ENCODE measurements around the gene MTG1.
A peak's percentile ranks its signal among the peaks of the same experiment; 100 is the strongest.
"Not testable (repeated sequence)": the region's sequence is repeated elsewhere in the genome, so short reads cannot be mapped to it uniquely, and the experiment has no call there.

The MTG1 gene

GRCh38 chr10:133465191-133465949 is 71.4 kb downstream of the MTG1 start:
- TF ChIP-seq SP1 (IDR thresholded peaks at IDR 0.05), result no peak
- TF ChIP-seq SUZ12 (IDR thresholded peaks at IDR 0.05), result no peak
- TF ChIP-seq ZNF384 (IDR thresholded peaks at IDR 0.05), result no peak
- TF ChIP-seq BHLHE40 (IDR thresholded peaks at IDR 0.05; ENCODE audit: borderline replicate concordance), result no peak
- no peak for TF ChIP-seq ARNT (IDR thresholded peaks at IDR 0.05)
- TF ChIP-seq L3MBTL2 (conservative IDR thresholded peaks at IDR 0.05), result no peak
- TF ChIP-seq CTBP1 (IDR thresholded peaks at IDR 0.05; ENCODE audit: borderline replicate concordance), result no peak
- no peak for TF ChIP-seq FOXK2 (IDR thresholded peaks at IDR 0.05)
- TF ChIP-seq FOXM1 (IDR thresholded peaks at IDR 0.05; ENCODE audit: borderline replicate concordance), result no peak
- no peak for TF ChIP-seq ELF4 (IDR thresholded peaks at IDR 0.05)
- no peak for TF ChIP-seq HDGF (IDR thresholded peaks at IDR 0.05; ENCODE audit: borderline replicate concordance)
- TF ChIP-seq TARDBP (IDR thresholded peaks at IDR 0.05), result no peak
- no peak for TF ChIP-seq NFRKB (IDR thresholded peaks at IDR 0.05)
- TF ChIP-seq, protein P1, sequence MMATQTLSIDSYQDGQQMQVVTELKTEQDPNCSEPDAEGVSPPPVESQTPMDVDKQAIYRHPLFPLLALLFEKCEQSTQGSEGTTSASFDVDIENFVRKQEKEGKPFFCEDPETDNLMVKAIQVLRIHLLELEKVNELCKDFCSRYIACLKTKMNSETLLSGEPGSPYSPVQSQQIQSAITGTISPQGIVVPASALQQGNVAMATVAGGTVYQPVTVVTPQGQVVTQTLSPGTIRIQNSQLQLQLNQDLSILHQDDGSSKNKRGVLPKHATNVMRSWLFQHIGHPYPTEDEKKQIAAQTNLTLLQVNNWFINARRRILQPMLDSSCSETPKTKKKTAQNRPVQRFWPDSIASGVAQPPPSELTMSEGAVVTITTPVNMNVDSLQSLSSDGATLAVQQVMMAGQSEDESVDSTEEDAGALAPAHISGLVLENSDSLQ (IDR thresholded peaks at IDR 0.05), result no peak
- TF ChIP-seq LEF1 (IDR thresholded peaks at IDR 0.05; ENCODE audit: borderline replicate concordance), result no peak
- TF ChIP-seq FOXA1 (IDR thresholded peaks at IDR 0.05), result no peak
- ChIA-PET POLR2A (no interaction called here), CTCF (no interaction called here)
- no peak for DNase-seq (ENCODE audit: extremely low spot score)

DNA sequence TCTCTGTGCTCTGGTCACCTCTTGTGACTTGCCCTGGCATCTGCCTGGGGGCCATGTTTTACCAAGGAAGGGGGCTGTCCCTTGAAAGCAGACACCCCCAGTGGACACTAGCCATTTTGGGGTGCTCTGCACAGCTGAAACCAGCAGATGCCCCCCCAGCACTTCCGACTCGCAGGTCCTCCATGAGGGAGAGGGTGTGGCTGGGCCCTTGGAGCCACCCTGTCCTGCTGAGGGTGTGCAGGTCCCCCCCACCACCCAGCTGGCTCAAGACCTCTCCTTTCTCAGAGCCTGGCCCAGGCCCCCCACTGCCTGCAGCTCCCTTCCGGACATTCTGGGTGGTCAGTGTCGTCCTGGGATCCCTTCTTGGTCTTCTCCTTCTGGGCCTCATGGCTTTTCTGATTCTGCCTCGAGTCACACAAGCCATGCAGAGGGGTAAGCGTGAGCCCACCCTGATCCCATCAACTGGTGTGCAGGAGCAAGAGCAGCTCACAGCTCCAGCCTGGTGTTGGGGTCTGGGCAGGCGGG is 72.1 kb downstream of the MTG1 start:
- DNase-seq (ENCODE audit: extremely low spot score), result peak; percentile 4
- no peak for TF ChIP-seq SUZ12 (IDR thresholded peaks at IDR 0.05)
- no peak for TF ChIP-seq HDGF (IDR thresholded peaks at IDR 0.05; ENCODE audit: borderline replicate concordance)
- TF ChIP-seq TARDBP (IDR thresholded peaks at IDR 0.05), result no peak
- no peak for TF ChIP-seq LEF1 (IDR thresholded peaks at IDR 0.05; ENCODE audit: borderline replicate concordance)
- no peak for TF ChIP-seq FOXA1 (IDR thresholded peaks at IDR 0.05)
- TF ChIP-seq NFRKB (IDR thresholded peaks at IDR 0.05), result no peak
- TF ChIP-seq SP1 (IDR thresholded peaks at IDR 0.05), result no peak
- CTCF ChIA-PET, result no interaction called here
- POLR2A ChIA-PET, result no interaction called here

GRCh38 chr10:133466683-133467275 is 72.8 kb downstream of the MTG1 start:
- TF ChIP-seq FOXM1 (IDR thresholded peaks at IDR 0.05; ENCODE audit: borderline replicate concordance) (no peak), CTBP1 (IDR thresholded peaks at IDR 0.05; ENCODE audit: borderline replicate concordance) (no peak), L3MBTL2 (conservative IDR thresholded peaks at IDR 0.05) (no peak)
- POLR2A ChIA-PET, result no interaction called here
- CTCF ChIA-PET, result no interaction called here
- peak; percentile 3 for DNase-seq (ENCODE audit: extremely low spot score)

DNA sequence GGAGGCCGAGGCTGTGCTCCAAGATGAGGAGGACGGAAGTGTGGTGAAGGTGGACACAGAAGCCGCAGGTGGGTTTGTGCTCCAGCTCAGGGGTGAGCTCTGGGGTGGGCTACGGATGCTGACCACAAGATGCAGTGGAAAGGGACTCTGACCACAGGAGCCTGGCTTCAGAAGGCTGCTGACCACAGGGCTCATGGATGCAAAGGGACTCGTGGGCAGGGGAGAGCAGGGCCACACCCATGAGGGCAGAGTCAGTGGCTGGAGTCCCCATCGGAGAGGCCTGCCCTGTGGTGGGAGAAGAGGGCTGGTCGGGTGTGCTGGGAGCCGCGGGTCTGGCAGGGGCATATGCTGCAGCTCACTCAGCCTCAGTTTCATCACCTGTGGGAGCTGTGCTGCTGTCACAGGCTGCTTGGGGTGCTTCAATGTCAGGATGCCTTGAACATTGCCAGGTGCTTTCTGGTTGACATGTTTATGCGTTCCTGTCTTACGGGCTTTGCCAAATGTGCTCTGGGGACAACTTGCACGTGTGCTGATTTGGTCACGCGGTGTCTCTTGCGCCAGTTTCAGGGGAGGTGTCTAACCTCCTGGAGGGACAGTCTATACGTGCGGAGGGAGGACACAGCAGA is 73.4 kb downstream of the MTG1 start:
- ChIA-PET POLR2A (no interaction called here), CTCF (no interaction called here)
- TF ChIP-seq BHLHE40 (IDR thresholded peaks at IDR 0.05; ENCODE audit: borderline replicate concordance), result no peak
- TF ChIP-seq L3MBTL2 (conservative IDR thresholded peaks at IDR 0.05), result no peak
- TF ChIP-seq, protein P1 (IDR thresholded peaks at IDR 0.05), result no peak
- TF ChIP-seq FOXK2 (IDR thresholded peaks at IDR 0.05), result no peak
- TF ChIP-seq SP1 (IDR thresholded peaks at IDR 0.05), result no peak
- no peak for TF ChIP-seq SUZ12 (IDR thresholded peaks at IDR 0.05)
- no peak for TF ChIP-seq ZNF384 (IDR thresholded peaks at IDR 0.05)
- no peak for TF ChIP-seq FOXM1 (IDR thresholded peaks at IDR 0.05; ENCODE audit: borderline replicate concordance)
- TF ChIP-seq CTBP1 (IDR thresholded peaks at IDR 0.05; ENCODE audit: borderline replicate concordance), result no peak
- no peak for TF ChIP-seq LEF1 (IDR thresholded peaks at IDR 0.05; ENCODE audit: borderline replicate concordance)
- TF ChIP-seq FOXA1 (IDR thresholded peaks at IDR 0.05), result no peak
- TF ChIP-seq TARDBP (IDR thresholded peaks at IDR 0.05), result no peak
- no peak for TF ChIP-seq ARNT (IDR thresholded peaks at IDR 0.05)
- peak; percentile 5 for DNase-seq (ENCODE audit: extremely low spot score)

DNA sequence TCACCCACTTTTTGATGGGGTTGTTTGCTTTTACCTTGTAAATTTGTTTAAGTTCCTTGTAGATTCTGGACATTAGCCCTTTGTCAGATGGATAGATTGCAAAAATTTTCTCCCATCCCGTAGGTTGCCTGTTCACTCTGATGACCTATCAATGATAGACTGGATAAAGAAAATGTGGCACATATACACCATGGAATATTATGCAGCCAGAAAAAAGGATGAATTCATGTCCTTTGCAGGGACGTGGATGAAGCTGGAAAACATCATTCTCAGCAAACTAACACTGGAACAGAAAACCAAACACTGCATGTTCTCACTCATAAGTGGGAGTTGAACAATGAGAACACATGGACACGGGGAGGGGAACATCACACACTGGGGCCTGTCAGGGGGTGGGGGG is 75.2 kb downstream of the MTG1 start:
- CTCF ChIA-PET; DNase-seq (ENCODE audit: extremely low spot score); POLR2A ChIA-PET: not testable (repeated sequence)

DNA sequence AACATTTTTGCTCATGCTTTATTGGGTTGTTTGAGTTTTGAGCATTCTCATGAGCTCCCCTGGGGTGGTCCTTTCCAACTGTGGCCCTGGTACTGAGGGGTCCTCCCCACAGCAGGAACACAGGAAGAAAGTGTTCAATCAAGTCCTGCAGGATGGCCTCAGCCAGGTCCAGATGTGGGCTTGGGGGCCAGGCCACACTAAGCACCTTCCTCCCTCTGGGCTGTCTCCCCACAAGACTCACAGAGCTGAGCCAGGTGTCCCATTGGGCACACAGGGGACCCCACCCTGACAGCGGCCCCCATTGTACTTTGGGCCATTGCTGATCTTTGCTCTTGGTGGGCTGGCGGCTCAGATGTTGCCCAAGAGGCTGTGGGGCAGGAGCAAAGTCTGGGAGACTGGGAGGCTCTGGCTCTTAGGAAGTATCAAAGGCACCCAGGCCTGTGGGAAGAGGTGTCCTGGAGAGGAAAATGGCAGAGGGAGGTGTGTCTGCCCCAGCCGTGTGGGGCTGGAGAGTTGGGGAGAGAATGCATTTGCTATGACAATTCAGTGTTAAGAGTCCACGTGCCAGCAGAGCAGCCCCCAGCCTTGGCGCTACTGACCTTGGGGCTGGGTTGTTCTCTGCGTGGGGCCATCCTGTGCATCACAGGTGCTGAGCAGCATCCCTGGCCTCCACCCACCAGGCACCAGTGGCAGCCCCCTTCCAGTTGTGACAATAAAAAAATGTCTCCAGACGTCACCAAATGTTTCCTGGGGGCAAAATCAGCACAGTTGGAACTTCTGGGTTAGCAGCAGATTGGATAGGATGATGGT is 77.5 kb downstream of the MTG1 start:
- no peak for TF ChIP-seq LEF1 (IDR thresholded peaks at IDR 0.05; ENCODE audit: borderline replicate concordance)
- no peak for TF ChIP-seq NFRKB (IDR thresholded peaks at IDR 0.05)
- TF ChIP-seq FOXA1 (IDR thresholded peaks at IDR 0.05), result no peak
- TF ChIP-seq TARDBP (IDR thresholded peaks at IDR 0.05), result no peak
- no peak for TF ChIP-seq FOXK2 (IDR thresholded peaks at IDR 0.05)
- TF ChIP-seq, protein P1 (IDR thresholded peaks at IDR 0.05), result no peak
- no peak for TF ChIP-seq ARNT (IDR thresholded peaks at IDR 0.05)
- TF ChIP-seq BHLHE40 (IDR thresholded peaks at IDR 0.05; ENCODE audit: borderline replicate concordance), result no peak
- no peak for TF ChIP-seq FOXM1 (IDR thresholded peaks at IDR 0.05; ENCODE audit: borderline replicate concordance)
- TF ChIP-seq ELF4 (IDR thresholded peaks at IDR 0.05), result no peak
- no peak for TF ChIP-seq ZNF384 (IDR thresholded peaks at IDR 0.05)
- no peak for TF ChIP-seq HDGF (IDR thresholded peaks at IDR 0.05; ENCODE audit: borderline replicate concordance)
- no peak for TF ChIP-seq SUZ12 (IDR thresholded peaks at IDR 0.05)
- TF ChIP-seq SP1 (IDR thresholded peaks at IDR 0.05), result no peak
- no peak for TF ChIP-seq CTBP1 (IDR thresholded peaks at IDR 0.05; ENCODE audit: borderline replicate concordance)
- no peak for TF ChIP-seq L3MBTL2 (conservative IDR thresholded peaks at IDR 0.05)
- POLR2A ChIA-PET, result no interaction called here
- CTCF ChIA-PET, result no interaction called here
- DNase-seq (ENCODE audit: extremely low spot score), result peak; percentile 5

Data from HEK293T (cell line).